Fibroblast of lung (primary cell): Measurements from ENCODE around the gene THRA.

ENCODE experiments used
- CTCF ChIP-seq, 2 donors: IDR thresholded peaks in 1 of 2; conservative IDR thresholded peaks in 1 of 2; 1 replicate in 1 of 2; 2 replicates in 1 of 2; pipeline ENCODE4 v1.5.1; 2011 to 2012; ENCODE audit warnings: low read length in 2 of 2, control low read depth in 1 of 2, inconsistent platforms in 1 of 2, low read depth in 1 of 2, mild to moderate bottlenecking in 1 of 2
- EZH2 ChIP-seq: IDR thresholded peaks from 2 replicates; pipeline ENCODE4 v1.5.1; 2012; ENCODE audit warnings: low read length, control low read depth, mild to moderate bottlenecking; ENCODE audit errors: missing control alignments

DNA sequence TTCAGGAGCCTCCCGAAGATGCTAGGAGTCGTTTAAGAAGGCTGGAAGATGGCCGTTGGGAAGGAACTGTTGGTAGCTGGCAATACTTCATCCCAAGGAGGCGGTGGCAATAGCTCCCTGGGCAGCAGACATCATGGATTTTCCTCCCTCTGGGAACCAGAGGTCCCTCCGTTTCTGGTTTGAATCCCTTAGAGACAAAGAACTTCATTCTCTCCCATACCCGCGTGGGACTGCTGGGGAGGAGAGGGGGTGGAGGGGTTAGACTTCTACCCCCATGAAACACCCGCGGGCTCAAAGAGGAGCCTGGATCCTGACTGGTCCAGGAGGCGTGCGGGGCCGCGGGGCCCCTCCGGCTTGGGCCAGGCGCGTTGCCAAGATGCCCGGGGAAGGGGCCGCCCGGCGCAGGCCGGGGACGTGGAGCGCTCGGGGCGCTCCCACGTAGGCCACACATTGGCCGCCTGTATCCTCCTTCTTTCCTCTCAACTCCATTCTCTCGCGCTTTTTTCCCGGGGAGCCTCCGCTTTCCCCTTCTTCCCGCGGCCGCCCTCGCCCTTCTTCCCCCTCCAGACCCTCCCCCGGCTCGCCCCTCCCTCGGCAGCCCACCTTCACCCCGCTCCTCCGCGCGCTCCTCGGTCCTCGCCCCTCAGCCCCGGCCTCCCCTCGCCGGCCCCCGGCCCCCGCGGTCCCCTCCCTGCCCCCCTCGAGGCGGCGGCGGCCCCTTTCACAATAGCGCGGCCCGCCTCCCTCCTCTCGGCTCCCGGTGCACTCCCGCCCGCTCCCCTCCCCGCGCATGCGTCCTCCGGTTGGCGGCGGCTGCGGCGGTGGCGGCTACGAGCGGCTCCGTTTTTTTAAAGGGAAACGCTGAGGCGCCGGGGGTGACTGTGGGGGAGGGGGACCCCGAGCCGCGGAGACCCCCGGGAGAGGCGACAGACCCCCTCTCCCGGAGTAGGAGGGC is 58.7 kb downstream of the THRA start, which contains the start of gene MSL1:
- no peak for TF ChIP-seq CTCF (conservative IDR thresholded peaks at IDR 0.05 in 1 of 2, IDR thresholded peaks at IDR 0.05 in 1 of 2; ENCODE audit: low read depth in 1 of 2, low read length in 2 of 2)
- TF ChIP-seq EZH2: no peak
